GM21447 (cell line): ENCODE data around the gene FIP1L1.

Experiments used
- ATAC-seq: cut with Tn5 transposase; IDR thresholded peaks from one replicate; pipeline ENCODE4 v1.9.1; 2021; ENCODE audit not compliant: unreplicated experiment

The FIP1L1 gene

DNA sequence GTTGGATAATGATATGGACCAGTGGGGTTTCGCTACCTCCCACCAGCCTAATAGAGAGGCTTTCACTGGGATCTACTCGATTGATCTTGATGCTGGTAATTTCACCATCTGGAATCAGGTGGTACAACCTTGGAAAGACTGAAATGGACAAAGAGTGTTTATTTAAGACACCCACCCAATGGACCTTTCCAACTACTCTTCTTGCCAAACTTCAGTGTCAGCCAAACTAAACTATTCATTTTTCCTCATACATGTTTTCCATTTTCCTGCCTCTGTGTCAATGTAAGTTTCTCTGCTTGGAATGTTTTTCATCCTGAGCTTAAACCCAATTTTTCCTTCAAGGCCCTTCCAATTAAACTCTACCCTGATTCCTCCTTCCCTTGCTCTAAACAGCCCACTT lies 121.3 kb downstream of the FIP1L1 start:
- ATAC-seq = no peak

GRCh38 chr4:53499791-53500190 lies 122.3 kb downstream of the FIP1L1 start:
- no peak for ATAC-seq

GRCh38 chr4:53500546-53500945 lies 123.1 kb downstream of the FIP1L1 start:
- no peak for ATAC-seq

- no peak for ATAC-seq
Observed at GRCh38 chr4:53501561-53501960, 124.1 kb downstream of the FIP1L1 start.

- ATAC-seq = no peak
Observed at GRCh38 chr4:53502094-53502493, 124.7 kb downstream of the FIP1L1 start.

- no peak for ATAC-seq
Observed at GRCh38 chr4:53505947-53506346, 128.5 kb downstream of the FIP1L1 start.

DNA sequence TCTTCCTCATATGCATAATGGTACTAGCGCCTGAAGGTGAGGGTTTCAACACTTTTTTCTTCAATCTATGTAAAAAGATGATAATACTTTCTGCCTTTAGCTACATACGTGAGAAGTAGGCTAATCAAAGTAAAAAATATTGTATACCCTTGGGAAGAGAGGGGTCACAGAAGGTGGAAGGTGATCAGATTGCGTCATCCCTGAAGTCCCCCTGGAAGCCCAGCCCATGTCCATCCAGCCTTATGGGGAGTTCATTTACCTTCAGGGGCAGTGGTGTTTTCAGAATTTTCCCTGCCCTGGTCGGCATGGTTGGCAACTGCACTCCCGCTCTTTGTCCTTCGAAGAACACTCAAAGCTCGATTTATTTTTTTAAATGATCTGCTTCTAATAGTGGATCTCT lies 129.6 kb downstream of the FIP1L1 start:
- no peak for ATAC-seq

DNA sequence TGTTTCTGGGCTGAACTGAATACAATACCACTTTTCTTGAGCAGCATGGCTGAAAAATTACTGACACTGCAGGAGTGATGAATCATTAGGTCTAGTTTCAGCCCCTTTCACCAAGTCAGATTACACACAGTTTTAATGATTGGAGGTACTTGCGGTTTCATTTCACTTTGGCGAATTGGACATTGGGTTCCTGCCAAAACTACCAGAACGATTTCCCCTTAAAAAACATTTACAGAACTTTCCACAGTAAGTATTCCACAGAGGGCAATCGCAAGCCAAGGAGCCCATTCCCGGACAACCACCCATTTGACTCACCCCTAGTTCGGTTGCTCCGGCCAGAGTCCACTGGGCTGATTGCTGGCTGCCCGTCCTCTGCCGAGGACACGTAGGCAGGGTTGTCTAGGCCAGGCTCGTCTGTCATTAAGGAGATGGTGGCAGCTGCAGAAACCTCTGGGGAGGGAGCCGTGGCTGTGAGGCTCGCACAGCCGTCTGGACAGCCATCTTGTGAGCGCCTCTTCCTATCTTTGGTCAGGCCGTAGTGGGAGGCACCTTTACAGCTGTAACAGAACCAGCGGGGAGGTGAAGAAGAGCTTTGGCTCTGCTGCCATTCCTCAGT lies 130.3 kb downstream of the FIP1L1 start:
- no peak for ATAC-seq

- no peak for ATAC-seq
Observed at GRCh38 chr4:53508446-53508845, 131.0 kb downstream of the FIP1L1 start.

- no peak for ATAC-seq
Observed at GRCh38 chr4:53510321-53510720, 132.9 kb downstream of the FIP1L1 start.
